ENCODE results near the gene TRIP10. TPM values are rescaled to one million over a fixed set of nuclear protein-coding genes. Genes with fewer than 3 reads are reported as not detected.

Gene TRIP10
- total RNA-seq, 1 donor from 2014 or later, result 31.2 TPM

- H3K36me3 ChIP-seq (ENCODE audit: control insufficient read depth, insufficient read depth, low read length), result no peaks in the 10 kb centered on the region
- DNase-seq (ENCODE audit: low read depth), result no peak
Measured at GRCh38 chr19:6712692-6713670, 26.5 kb upstream of the TRIP10 start.

GRCh38 chr19:6713773-6714692 lies 25.4 kb upstream of the TRIP10 start:
- Histone ChIP-seq H3K4me3 (ENCODE audit: low read depth, low read length) (no peak overlapping the region), H3K36me3 (ENCODE audit: control insufficient read depth, insufficient read depth, low read length) (no peaks in the 10 kb centered on the region), H3K27me3 (ENCODE audit: control insufficient read depth, insufficient read depth, low read length) (peaks cover 22% of the 10 kb centered on the region)
- DNase-seq (ENCODE audit: low read depth), result no peak
- TF ChIP-seq CTCF (IDR thresholded peaks at IDR 0.05; ENCODE audit: insufficient read depth, low read length, poor library complexity, severe bottlenecking), result no peak

More at GRCh38 chr19:6712692-6713670, 26.5 kb upstream of the TRIP10 start:
- Histone ChIP-seq H3K27me3 (ENCODE audit: control insufficient read depth, insufficient read depth, low read length) (peaks cover 22% of the 10 kb centered on the region), H3K4me3 (ENCODE audit: low read depth, low read length) (no peak overlapping the region)
- TF ChIP-seq CTCF (IDR thresholded peaks at IDR 0.05; ENCODE audit: insufficient read depth, low read length, poor library complexity, severe bottlenecking), result no peak

GRCh38 chr19:6714749-6715555 lies 24.5 kb upstream of the TRIP10 start:
- TF ChIP-seq CTCF (IDR thresholded peaks at IDR 0.05; ENCODE audit: insufficient read depth, low read length, poor library complexity, severe bottlenecking), result no peak
- H3K4me3 ChIP-seq (ENCODE audit: low read depth, low read length), result no peak overlapping the region
- H3K27me3 ChIP-seq (ENCODE audit: control insufficient read depth, insufficient read depth, low read length), result peaks cover 17% of the 10 kb centered on the region
- no peak for DNase-seq (ENCODE audit: low read depth)
- no peaks in the 10 kb centered on the region for H3K36me3 ChIP-seq (ENCODE audit: control insufficient read depth, insufficient read depth, low read length)

GRCh38 chr19:6716610-6716970 lies 22.9 kb upstream of the TRIP10 start:
- H3K27me3 ChIP-seq (ENCODE audit: control insufficient read depth, insufficient read depth, low read length), result peaks cover 6% of the 10 kb centered on the region
- no peak for DNase-seq (ENCODE audit: low read depth)
- TF ChIP-seq CTCF (IDR thresholded peaks at IDR 0.05; ENCODE audit: insufficient read depth, low read length, poor library complexity, severe bottlenecking), result no peak
- no peak overlapping the region for H3K4me3 ChIP-seq (ENCODE audit: low read depth, low read length)
- H3K36me3 ChIP-seq (ENCODE audit: control insufficient read depth, insufficient read depth, low read length), result no peaks in the 10 kb centered on the region

- DNase-seq (ENCODE audit: low read depth), result no peak
- Histone ChIP-seq H3K27me3 (ENCODE audit: control insufficient read depth, insufficient read depth, low read length) (peaks cover 4% of the 10 kb centered on the region), H3K36me3 (ENCODE audit: control insufficient read depth, insufficient read depth, low read length) (no peaks in the 10 kb centered on the region), H3K4me3 (ENCODE audit: low read depth, low read length) (no peak overlapping the region)
- peak; percentile 28 for TF ChIP-seq CTCF (IDR thresholded peaks at IDR 0.05; ENCODE audit: insufficient read depth, low read length, poor library complexity, severe bottlenecking)
Measured at GRCh38 chr19:6717036-6717435, 22.4 kb upstream of the TRIP10 start.

Data from kidney epithelial cell (primary cell).